Transverse colon (tissue), 4 donors: Measurements from ENCODE around the gene CARD19.

Source experiments
- POLR2AphosphoS5 ChIP-seq, 3 donors: sonication (generic); formaldehyde crosslinking; IDR thresholded peaks; one replicate each; pipeline ENCODE4 v1.6.1; 2016; ENCODE audit warnings: antibody characterized with exemption in 3 of 3
- TF ChIP-seq, protein P1 (sequence below), 5 experiments: fragments of 200-600 bp in 3 of 5; fragments of 450-650 bp in 2 of 5; sonication (generic) in 3 of 5; IDR thresholded peaks; 1 replicate in 2 of 5; 2 replicates in 3 of 5; pipeline ENCODE4 v1.5.1; 2016 to 2017; ENCODE audit warnings: antibody characterized with exemption in 5 of 5, inconsistent platforms in 3 of 5, mild to moderate bottlenecking in 2 of 5, moderate library complexity in 1 of 5

DNA sequence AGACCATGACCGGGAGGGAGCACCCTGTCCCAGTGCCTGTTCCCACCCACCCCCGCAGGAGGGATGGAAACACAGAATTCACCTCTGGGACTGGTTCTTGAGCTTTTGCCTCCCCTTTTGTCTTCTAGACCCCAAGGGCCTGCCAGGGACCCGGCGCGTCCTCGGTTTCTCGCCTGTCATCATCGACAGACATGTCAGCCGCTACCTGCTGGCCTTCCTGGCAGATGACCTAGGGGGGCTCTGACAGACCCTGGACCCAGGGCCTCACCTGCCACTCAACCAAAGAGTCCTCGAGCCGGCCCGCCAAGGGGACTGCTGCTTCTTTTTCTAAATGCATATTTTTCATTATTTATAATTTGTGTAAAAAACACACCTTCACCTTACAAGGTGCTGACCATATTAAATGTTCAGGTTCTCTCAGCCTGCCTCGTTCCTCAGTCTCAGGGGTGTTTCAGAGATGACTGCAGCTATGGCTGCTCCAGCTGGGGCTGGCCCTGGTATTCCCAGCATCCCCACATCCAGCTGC lies 16.9 kb downstream of the CARD19 start:
- TF ChIP-seq POLR2AphosphoS5 (IDR thresholded peaks at IDR 0.05) = no peak
- TF ChIP-seq, protein P1, sequence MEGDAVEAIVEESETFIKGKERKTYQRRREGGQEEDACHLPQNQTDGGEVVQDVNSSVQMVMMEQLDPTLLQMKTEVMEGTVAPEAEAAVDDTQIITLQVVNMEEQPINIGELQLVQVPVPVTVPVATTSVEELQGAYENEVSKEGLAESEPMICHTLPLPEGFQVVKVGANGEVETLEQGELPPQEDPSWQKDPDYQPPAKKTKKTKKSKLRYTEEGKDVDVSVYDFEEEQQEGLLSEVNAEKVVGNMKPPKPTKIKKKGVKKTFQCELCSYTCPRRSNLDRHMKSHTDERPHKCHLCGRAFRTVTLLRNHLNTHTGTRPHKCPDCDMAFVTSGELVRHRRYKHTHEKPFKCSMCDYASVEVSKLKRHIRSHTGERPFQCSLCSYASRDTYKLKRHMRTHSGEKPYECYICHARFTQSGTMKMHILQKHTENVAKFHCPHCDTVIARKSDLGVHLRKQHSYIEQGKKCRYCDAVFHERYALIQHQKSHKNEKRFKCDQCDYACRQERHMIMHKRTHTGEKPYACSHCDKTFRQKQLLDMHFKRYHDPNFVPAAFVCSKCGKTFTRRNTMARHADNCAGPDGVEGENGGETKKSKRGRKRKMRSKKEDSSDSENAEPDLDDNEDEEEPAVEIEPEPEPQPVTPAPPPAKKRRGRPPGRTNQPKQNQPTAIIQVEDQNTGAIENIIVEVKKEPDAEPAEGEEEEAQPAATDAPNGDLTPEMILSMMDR (IDR thresholded peaks at IDR 0.05) = no peak
